ENCODE measurements around the gene SMYD3.

Gene SMYD3

DNA sequence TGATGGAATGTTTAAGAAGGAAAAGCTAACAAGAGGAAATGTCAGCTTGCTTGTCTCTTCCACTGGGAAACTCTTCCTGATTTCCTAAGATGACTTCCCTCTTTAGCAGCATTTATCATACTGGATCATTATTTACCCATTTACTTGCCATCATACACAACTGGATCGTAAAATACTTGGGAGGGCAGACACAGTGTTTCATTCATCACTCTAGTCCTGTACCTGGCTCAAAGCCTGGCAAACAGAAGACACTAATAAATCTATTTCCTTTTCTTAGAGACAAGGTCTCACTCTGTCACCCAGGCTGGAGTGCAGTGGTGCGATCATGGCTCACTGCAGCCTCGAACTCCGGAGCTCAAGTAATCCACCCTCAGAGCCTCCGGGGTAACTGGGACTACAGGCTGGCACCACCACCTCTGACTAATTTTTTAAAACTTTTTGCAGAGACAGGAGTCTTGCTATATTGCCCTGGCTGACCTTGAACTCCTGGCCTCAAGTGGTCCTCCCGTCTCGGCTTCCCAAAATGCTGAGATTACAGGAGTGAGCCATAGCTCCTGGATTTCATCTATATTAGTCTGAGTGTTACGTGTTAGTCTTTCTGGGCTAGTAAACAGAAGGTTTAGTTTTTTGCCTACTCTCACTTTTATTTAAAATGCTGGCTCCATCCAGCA is 574.6 kb downstream of the SMYD3 start:
- Histone ChIP-seq H3K4me1 (ENCODE audit: insufficient read depth, low read length, poor library complexity, severe bottlenecking) (no peaks in the 10 kb centered on the region), H3K79me2 (ENCODE audit: insufficient read depth, low read length) (no peaks in the 10 kb centered on the region), H3K9me2 (replicated peaks; ENCODE audit: low read depth, low read length) (no peaks in the 10 kb centered on the region), H3K9ac (ENCODE audit: low read depth, low read length, poor library complexity, severe bottlenecking) (no peak overlapping the region), H3K9me3 (ENCODE audit: insufficient read depth, low read depth, low read length) (no peaks in the 10 kb centered on the region), H3K4me3 (ENCODE audit: low read length, poor library complexity, severe bottlenecking) (no peak overlapping the region), H2AFZ (ENCODE audit: low read length) (no peak overlapping the region), H3F3A (ENCODE audit: low read depth) (no peaks in the 10 kb centered on the region), H4K20me1 (ENCODE audit: insufficient read depth, low read length, poor library complexity, severe bottlenecking) (no peaks in the 10 kb centered on the region), H3K36me3 (ENCODE audit: insufficient read depth, low read length) (peaks cover 10% of the 10 kb centered on the region; the same call in 1 of the 2 replicates), H3K4me2 (ENCODE audit: low read depth, low read length, poor library complexity, severe bottlenecking) (no peak overlapping the region), H3K27me3 (ENCODE audit: insufficient read depth, low read length, poor library complexity, severe bottlenecking) (no peaks in the 10 kb centered on the region)
- TF ChIP-seq EZH2phosphoT487 (IDR thresholded peaks at IDR 0.05; ENCODE audit: borderline replicate concordance): no peak
- TF ChIP-seq, protein P1, sequence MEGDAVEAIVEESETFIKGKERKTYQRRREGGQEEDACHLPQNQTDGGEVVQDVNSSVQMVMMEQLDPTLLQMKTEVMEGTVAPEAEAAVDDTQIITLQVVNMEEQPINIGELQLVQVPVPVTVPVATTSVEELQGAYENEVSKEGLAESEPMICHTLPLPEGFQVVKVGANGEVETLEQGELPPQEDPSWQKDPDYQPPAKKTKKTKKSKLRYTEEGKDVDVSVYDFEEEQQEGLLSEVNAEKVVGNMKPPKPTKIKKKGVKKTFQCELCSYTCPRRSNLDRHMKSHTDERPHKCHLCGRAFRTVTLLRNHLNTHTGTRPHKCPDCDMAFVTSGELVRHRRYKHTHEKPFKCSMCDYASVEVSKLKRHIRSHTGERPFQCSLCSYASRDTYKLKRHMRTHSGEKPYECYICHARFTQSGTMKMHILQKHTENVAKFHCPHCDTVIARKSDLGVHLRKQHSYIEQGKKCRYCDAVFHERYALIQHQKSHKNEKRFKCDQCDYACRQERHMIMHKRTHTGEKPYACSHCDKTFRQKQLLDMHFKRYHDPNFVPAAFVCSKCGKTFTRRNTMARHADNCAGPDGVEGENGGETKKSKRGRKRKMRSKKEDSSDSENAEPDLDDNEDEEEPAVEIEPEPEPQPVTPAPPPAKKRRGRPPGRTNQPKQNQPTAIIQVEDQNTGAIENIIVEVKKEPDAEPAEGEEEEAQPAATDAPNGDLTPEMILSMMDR (conservative IDR thresholded peaks at IDR 0.05; ENCODE audit: low read length): no peak

DNA sequence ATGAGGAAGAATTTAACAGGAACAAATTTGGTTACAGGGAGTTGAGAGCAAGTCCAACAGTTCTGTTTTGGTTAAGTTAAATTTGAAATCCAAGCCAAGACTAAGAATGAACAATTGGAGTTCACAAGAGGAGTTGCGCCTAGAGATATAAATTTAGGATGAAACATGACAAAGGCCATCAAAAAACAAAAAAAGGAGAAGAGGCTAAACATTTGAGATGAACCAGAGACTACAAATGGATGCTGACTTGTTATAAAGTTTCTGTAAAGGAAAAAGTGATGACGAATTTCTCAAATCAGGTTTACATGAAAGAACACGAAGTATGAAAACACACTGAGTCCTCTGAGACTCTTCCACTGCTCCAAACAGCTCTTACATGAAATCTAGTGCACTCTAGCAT is 575.6 kb downstream of the SMYD3 start:
- H3K9me3 ChIP-seq (ENCODE audit: insufficient read depth, low read depth, low read length): no peaks in the 10 kb centered on the region

DNA sequence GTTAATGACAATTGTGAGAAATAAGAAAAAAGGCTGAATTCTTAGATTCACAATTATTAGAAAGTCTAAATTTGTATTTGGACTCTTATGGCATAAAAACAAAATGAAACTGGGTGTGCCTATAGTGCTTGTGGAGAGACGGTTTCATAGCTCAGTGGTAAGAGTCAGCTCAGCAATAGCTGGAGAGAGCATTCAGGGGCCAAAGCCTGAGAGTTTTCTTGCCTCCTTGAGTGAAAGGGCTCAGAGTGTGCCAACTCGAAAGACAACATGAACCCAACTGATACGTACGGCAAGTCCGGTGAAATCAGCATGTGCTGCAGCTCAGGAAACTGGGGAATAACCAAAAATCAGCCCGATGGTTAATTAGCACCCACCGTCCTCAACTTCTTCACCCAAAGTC is 577.9 kb downstream of the SMYD3 start:
- peaks cover 22% of the 10 kb centered on the region; the same call in 1 of the 2 replicates for H3K36me3 ChIP-seq (ENCODE audit: insufficient read depth, low read length)
- no peak overlapping the region for H2AFZ ChIP-seq (ENCODE audit: low read length)
- no peaks in the 10 kb centered on the region for H3K79me2 ChIP-seq (ENCODE audit: insufficient read depth, low read length)
- H4K20me1 ChIP-seq (ENCODE audit: insufficient read depth, low read length, poor library complexity, severe bottlenecking): no peaks in the 10 kb centered on the region
- H3K9me3 ChIP-seq (ENCODE audit: insufficient read depth, low read depth, low read length): no peaks in the 10 kb centered on the region
- no peaks in the 10 kb centered on the region for H3K9me2 ChIP-seq (replicated peaks; ENCODE audit: low read depth, low read length)
- H3K4me1 ChIP-seq (ENCODE audit: insufficient read depth, low read length, poor library complexity, severe bottlenecking): no peaks in the 10 kb centered on the region
- no peak overlapping the region for H3K4me2 ChIP-seq (ENCODE audit: low read depth, low read length, poor library complexity, severe bottlenecking)
- H3K4me3 ChIP-seq (ENCODE audit: low read length, poor library complexity, severe bottlenecking): no peak overlapping the region
- TF ChIP-seq, protein P1 (conservative IDR thresholded peaks at IDR 0.05; ENCODE audit: low read length): no peak
- no peak for TF ChIP-seq EZH2phosphoT487 (IDR thresholded peaks at IDR 0.05; ENCODE audit: borderline replicate concordance)
- H3K27me3 ChIP-seq (ENCODE audit: insufficient read depth, low read length, poor library complexity, severe bottlenecking): no peaks in the 10 kb centered on the region
- no peaks in the 10 kb centered on the region for H3F3A ChIP-seq (ENCODE audit: low read depth)
- no peak overlapping the region for H3K9ac ChIP-seq (ENCODE audit: low read depth, low read length, poor library complexity, severe bottlenecking)

More for the DNA sequence above, 575.6 kb downstream of the SMYD3 start:
- Histone ChIP-seq H3F3A (ENCODE audit: low read depth) (no peaks in the 10 kb centered on the region), H3K36me3 (ENCODE audit: insufficient read depth, low read length) (peaks cover 16% of the 10 kb centered on the region; the same call in 1 of the 2 replicates), H3K4me2 (ENCODE audit: low read depth, low read length, poor library complexity, severe bottlenecking) (no peak overlapping the region), H4K20me1 (ENCODE audit: insufficient read depth, low read length, poor library complexity, severe bottlenecking) (no peaks in the 10 kb centered on the region), H3K27me3 (ENCODE audit: insufficient read depth, low read length, poor library complexity, severe bottlenecking) (no peaks in the 10 kb centered on the region), H3K4me3 (ENCODE audit: low read length, poor library complexity, severe bottlenecking) (no peak overlapping the region), H3K9me2 (replicated peaks; ENCODE audit: low read depth, low read length) (no peaks in the 10 kb centered on the region), H3K9ac (ENCODE audit: low read depth, low read length, poor library complexity, severe bottlenecking) (no peak overlapping the region), H3K79me2 (ENCODE audit: insufficient read depth, low read length) (no peaks in the 10 kb centered on the region), H2AFZ (ENCODE audit: low read length) (no peak overlapping the region), H3K4me1 (ENCODE audit: insufficient read depth, low read length, poor library complexity, severe bottlenecking) (no peaks in the 10 kb centered on the region)
- TF ChIP-seq EZH2phosphoT487 (IDR thresholded peaks at IDR 0.05; ENCODE audit: borderline replicate concordance): no peak
- TF ChIP-seq, protein P1 (conservative IDR thresholded peaks at IDR 0.05; ENCODE audit: low read length): no peak

Measured in Loucy (cell line).